Measurements from ENCODE around the gene TSHZ2. TPM values are rescaled to one million over a fixed set of nuclear protein-coding genes. Genes with fewer than 3 reads are reported as not detected.
"Not testable (repeated sequence)": the region's sequence is repeated elsewhere in the genome, so short reads cannot be mapped to it uniquely, and the experiment has no call there.

TSHZ2 gene
- polyA plus RNA-seq, 1 donor from 2014 or later, result 0.73 TPM

DNA sequence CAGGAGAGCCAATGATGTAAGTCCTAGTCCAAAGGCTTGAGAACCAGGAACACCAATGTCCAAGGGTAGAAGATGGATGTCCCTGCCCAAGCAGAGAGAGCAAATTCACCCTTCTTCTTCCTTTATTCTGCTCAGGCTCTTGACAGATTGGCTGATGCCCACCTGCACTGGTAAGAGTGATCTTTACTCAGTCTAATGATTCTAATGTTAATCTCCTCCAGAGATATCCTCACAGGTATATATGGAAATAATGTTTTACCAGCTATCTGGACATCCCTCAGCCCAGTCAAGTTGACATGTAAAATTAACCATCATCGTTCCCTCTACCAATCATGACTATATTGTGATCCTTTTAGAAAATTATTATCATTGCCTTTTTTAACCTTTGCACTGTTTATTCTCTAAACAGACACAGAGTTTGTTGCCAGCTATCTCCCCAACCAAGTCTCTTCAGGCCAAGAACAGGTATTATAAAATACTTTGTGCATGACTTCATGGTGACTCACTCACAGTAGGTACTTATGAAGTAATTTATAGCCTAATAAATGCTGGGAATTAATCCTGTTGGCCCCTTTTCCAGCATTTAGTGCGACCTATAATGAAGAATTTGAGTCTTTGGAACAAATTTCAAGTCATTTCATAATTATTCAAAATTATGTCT is 26.2 kb upstream of the TSHZ2 start:
- Mint-ChIP-seq H3K36me3 (no peaks in the 10 kb centered on the region), H3K9me3 (no peaks in the 10 kb centered on the region), H3K4me3 (no peak overlapping the region), H3K27ac (no peak overlapping the region), H3K27me3 (peaks cover 3% of the 10 kb centered on the region), H3K4me1 (no peaks in the 10 kb centered on the region)

- no peak overlapping the region for H3K27ac Mint-ChIP-seq
- H3K36me3 Mint-ChIP-seq, result no peaks in the 10 kb centered on the region
- peaks cover 7% of the 10 kb centered on the region for H3K27me3 Mint-ChIP-seq
- no peak overlapping the region for H3K4me3 Mint-ChIP-seq
- no peaks in the 10 kb centered on the region for H3K9me3 Mint-ChIP-seq
- no peaks in the 10 kb centered on the region for H3K4me1 Mint-ChIP-seq
Measured at GRCh38 chr20:52948491-52948890, 23.7 kb upstream of the TSHZ2 start.

DNA sequence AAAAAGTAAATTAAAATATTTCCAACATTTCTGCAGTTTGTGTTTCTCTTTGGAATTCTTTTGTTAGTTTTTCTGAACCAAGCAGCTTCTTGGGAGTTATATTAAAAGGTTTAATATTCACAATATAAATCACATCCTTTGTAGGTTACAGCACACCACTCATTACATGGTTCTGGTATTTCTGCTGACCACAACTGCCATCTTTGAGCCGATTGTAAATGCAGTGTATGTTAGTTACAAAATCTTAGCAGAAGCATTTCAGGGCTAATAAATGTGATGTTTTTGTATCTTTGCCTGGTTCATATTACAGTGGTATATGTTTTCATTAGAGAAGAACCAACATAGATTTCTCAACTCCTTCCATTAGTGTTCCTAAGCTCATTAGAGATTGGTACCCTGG is 19.1 kb upstream of the TSHZ2 start:
- peaks cover 2% of the 10 kb centered on the region for H3K36me3 Mint-ChIP-seq
- H3K9me3 Mint-ChIP-seq, result no peaks in the 10 kb centered on the region
- no peaks in the 10 kb centered on the region for H3K4me1 Mint-ChIP-seq
- H3K4me3 Mint-ChIP-seq, result no peak overlapping the region
- no peak overlapping the region for H3K27ac Mint-ChIP-seq
- peaks cover 7% of the 10 kb centered on the region for H3K27me3 Mint-ChIP-seq

GRCh38 chr20:52954849-52955248 is 17.3 kb upstream of the TSHZ2 start:
- Mint-ChIP-seq H3K9me3 (no peaks in the 10 kb centered on the region), H3K27me3 (peaks cover 4% of the 10 kb centered on the region)

DNA sequence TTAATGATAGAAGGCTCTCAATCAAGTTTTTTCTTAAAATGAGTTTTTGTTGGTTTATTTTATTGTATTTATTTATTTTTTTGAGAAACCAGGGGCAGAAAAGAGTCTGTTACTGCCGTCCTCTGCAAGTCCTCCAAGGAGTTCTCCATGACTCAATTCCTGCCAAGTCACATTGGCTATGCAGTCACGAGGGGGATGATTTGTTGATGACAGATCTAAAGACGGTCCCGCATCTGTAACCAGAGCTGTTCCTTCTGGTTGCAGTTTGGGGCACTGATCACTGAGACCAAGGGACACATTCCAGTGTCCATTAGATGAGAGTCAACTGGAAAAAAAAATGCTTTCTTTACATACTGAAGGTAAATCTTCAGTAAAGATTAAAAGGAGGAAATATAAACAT is 13.9 kb upstream of the TSHZ2 start:
- Mint-ChIP-seq H3K9me3 (peaks cover 0 to 2% (median 0%) of the 10 kb centered on the region in 3 donors), H3K36me3 (peaks cover 2% of the 10 kb centered on the region), H3K4me1 (peaks cover 2 to 8% (median 7%) of the 10 kb centered on the region in 3 donors), H3K4me3 (no peak overlapping the region), H3K27me3 (peaks cover 2% of the 10 kb centered on the region), H3K27ac (no peak overlapping the region)

More at GRCh38 chr20:52954849-52955248, 17.3 kb upstream of the TSHZ2 start:
- Mint-ChIP-seq H3K4me3 (no peak overlapping the region), H3K27ac (no peak overlapping the region), H3K36me3 (peaks cover 2% of the 10 kb centered on the region), H3K4me1 (peaks cover 0 to 2% (median 0%) of the 10 kb centered on the region in 3 donors)

- no peak overlapping the region for H3K4me3 Mint-ChIP-seq
- peaks cover 2 to 8% (median 7%) of the 10 kb centered on the region in 3 donors for H3K4me1 Mint-ChIP-seq
- H3K27ac Mint-ChIP-seq, result no peak overlapping the region
Measured at GRCh38 chr20:52959125-52959524, 13.0 kb upstream of the TSHZ2 start.

DNA sequence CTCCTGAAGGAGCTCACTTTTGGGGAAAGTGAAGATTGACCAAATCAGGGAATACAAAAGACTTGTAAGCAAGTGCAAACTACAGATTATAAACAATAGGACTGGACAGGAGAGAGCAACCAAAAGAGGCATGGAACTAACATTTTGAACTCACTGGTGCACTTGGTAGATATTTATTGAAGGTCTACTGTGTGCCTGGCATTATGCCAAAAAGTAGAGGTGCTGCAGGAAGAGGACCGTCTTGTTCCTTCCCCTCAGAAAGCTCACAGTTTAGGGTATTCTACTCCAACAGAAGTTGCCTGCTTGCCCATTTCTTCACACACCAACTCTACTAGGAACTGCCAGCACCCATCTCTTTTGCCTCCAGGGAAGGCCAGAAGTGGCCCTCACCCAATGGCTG is 10.0 kb upstream of the TSHZ2 start:
- Mint-ChIP-seq H3K4me3 (no peak overlapping the region), H3K27me3 (peaks cover 12% of the 10 kb centered on the region), H3K4me1 (peaks cover 2 to 8% (median 7%) of the 10 kb centered on the region in 3 donors), H3K9me3 (peaks cover 0 to 3% (median 2%) of the 10 kb centered on the region in 3 donors), H3K36me3 (no peaks in the 10 kb centered on the region), H3K27ac (peak overlapping the region in 1 of 3 donors; percentile 49)

More at GRCh38 chr20:52959125-52959524, 13.0 kb upstream of the TSHZ2 start:
- peaks cover 2% of the 10 kb centered on the region for H3K36me3 Mint-ChIP-seq
- H3K9me3 Mint-ChIP-seq, result peaks cover 0 to 2% (median 0%) of the 10 kb centered on the region in 3 donors
- peaks cover 6% of the 10 kb centered on the region for H3K27me3 Mint-ChIP-seq

GRCh38 chr20:52963131-52963530 is 9.0 kb upstream of the TSHZ2 start:
- H3K9me3 Mint-ChIP-seq, result peaks cover 0 to 3% (median 2%) of the 10 kb centered on the region in 3 donors
- no peaks in the 10 kb centered on the region for H3K36me3 Mint-ChIP-seq
- H3K27me3 Mint-ChIP-seq, result peaks cover 12% of the 10 kb centered on the region
- H3K4me3 Mint-ChIP-seq, result no peak overlapping the region
- no peak overlapping the region for H3K27ac Mint-ChIP-seq
- H3K4me1 Mint-ChIP-seq, result peaks cover 2 to 8% (median 7%) of the 10 kb centered on the region in 3 donors

DNA sequence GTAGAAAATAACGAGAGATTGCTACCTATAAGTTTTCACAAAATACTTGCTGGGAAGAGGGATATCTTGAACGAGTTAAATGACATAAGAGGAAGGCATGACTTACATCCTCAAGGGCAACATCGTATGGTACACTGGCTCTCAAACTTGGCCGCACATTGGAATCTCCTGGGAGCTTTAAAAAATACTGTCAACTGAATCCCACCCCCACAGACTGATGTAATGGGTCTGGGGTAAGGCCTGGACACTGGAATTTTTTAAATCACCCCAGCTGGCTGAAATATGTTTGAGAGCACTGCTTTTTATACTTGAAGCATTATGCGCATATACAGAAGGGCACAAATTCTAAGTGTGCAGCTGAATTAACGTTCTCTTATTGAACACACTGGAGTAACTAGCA is 8.0 kb upstream of the TSHZ2 start:
- H3K4me1 Mint-ChIP-seq, result peaks cover 2 to 8% (median 5%) of the 10 kb centered on the region in 3 donors
- H3K27ac Mint-ChIP-seq, result no peak overlapping the region
- peaks cover 14% of the 10 kb centered on the region for H3K27me3 Mint-ChIP-seq
- no peak overlapping the region for H3K4me3 Mint-ChIP-seq
- peaks cover 0 to 3% (median 2%) of the 10 kb centered on the region in 3 donors for H3K9me3 Mint-ChIP-seq
- no peaks in the 10 kb centered on the region for H3K36me3 Mint-ChIP-seq

DNA sequence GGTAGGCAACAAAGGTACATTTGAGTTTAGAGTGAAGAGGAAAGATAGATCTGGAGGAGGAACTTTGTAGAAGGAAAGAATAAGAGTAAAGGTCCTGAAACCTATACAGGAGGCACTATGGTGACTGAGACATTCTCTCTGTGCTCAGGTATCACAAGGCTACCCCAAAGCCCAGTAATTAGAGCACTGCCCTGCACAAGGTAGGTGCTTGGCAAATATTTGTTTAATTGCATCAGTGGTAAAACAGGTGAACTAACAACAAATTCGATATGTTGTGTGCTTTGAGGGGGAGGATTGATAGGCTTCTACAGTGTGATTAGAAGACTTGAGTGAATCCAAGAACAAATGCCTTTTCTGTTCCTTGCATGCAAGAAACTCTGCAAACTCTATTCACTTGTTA is 6.8 kb upstream of the TSHZ2 start:
- Mint-ChIP-seq H3K27ac (no peak overlapping the region), H3K4me3 (no peak overlapping the region), H3K36me3 (no peaks in the 10 kb centered on the region), H3K9me3 (peaks cover 0 to 3% (median 2%) of the 10 kb centered on the region in 3 donors), H3K4me1 (peaks cover 0 to 8% (median 4%) of the 10 kb centered on the region in 3 donors), H3K27me3 (peaks cover 14% of the 10 kb centered on the region)

DNA sequence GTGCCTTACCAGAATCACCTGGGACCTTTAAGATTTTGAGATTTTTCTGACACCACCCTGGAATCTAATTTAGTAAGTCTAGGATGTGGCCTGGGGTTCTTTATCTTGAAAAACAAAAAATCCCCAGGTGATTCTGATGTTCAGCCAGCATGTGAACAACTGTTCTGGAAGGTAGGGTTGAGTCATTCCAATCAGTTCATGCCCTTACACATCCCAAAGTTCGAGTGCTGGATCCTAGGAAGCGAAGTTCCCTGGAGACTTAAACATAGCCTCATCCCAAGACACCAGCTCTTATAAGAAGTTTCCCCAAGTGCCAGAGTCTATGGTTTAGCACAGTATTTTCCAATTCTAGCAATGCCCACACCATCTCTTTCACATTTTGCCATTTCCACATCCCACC is 6.3 kb upstream of the TSHZ2 start:
- Mint-ChIP-seq H3K36me3 (no peaks in the 10 kb centered on the region), H3K27ac (no peak overlapping the region), H3K4me1 (peaks cover 0 to 8% (median 4%) of the 10 kb centered on the region in 3 donors), H3K27me3 (peaks cover 14% of the 10 kb centered on the region), H3K9me3 (peaks cover 0 to 3% (median 2%) of the 10 kb centered on the region in 3 donors), H3K4me3 (no peak overlapping the region)

- H3K36me3 Mint-ChIP-seq, H3K9me3 Mint-ChIP-seq, H3K27ac Mint-ChIP-seq, H3K4me3 Mint-ChIP-seq, H3K4me1 Mint-ChIP-seq: not testable (repeated sequence)
- peaks cover 14% of the 10 kb centered on the region for H3K27me3 Mint-ChIP-seq
Measured at GRCh38 chr20:52966543-52966942, 5.6 kb upstream of the TSHZ2 start.

DNA sequence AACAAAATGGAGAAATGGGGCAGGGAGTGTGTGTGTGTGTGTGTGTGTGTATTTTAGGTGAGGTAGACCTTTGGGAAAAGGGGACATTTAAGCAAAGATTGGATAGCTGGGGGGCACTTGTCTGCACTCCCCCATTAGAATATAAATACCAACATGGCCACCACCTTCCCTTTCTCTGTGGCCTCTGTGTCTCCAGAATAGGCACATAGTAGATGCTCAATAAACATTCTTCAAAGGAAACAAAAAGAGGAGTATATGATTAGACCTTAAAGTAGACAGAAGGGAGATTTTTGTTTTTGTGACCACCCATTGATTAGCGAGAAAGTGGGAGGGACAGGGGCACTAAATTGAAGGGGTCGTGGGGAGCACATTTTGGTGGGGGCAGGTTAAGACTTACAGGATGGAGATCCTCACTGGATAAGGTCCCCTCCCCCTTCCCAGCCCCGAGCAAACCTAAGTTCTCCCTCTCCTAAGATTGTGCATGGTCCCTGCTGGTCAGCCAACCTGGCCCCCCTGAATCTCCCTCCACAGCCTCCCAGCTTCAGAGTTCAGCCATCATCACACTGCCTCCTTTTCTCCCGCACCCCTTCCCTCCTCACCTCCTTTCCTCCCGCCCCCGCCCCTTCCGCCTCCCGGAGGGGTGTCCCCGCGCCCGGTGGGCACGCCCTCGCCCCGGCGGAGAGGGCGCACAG is 514 bp upstream of the TSHZ2 start:
- H3K27me3 Mint-ChIP-seq, result peaks cover 26% of the 10 kb centered on the region
- H3K4me3 Mint-ChIP-seq, result peak overlapping the region; percentile 65 to 86 (median 78)
- peaks cover 6 to 26% (median 15%) of the 10 kb centered on the region in 3 donors for H3K4me1 Mint-ChIP-seq
- H3K9me3 Mint-ChIP-seq, result peaks cover 0 to 1% (median under 1%) of the 10 kb centered on the region in 3 donors
- no peaks in the 10 kb centered on the region for H3K36me3 Mint-ChIP-seq
- H3K27ac Mint-ChIP-seq, result no peak overlapping the region

GRCh38 chr20:52972965-52973819 is 1.0 kb downstream of the TSHZ2 start:
- H3K27ac Mint-ChIP-seq, result peak overlapping the region in 2 of 3 donors; percentile 9 to 80
- H3K9me3 Mint-ChIP-seq, result peaks cover 0 to 1% (median 0%) of the 10 kb centered on the region in 3 donors
- peaks cover 6 to 26% (median 15%) of the 10 kb centered on the region in 3 donors for H3K4me1 Mint-ChIP-seq
- peaks cover 26% of the 10 kb centered on the region for H3K27me3 Mint-ChIP-seq
- no peaks in the 10 kb centered on the region for H3K36me3 Mint-ChIP-seq
- H3K4me3 Mint-ChIP-seq, result peak overlapping the region; percentile 86 to 96 (median 92)

DNA sequence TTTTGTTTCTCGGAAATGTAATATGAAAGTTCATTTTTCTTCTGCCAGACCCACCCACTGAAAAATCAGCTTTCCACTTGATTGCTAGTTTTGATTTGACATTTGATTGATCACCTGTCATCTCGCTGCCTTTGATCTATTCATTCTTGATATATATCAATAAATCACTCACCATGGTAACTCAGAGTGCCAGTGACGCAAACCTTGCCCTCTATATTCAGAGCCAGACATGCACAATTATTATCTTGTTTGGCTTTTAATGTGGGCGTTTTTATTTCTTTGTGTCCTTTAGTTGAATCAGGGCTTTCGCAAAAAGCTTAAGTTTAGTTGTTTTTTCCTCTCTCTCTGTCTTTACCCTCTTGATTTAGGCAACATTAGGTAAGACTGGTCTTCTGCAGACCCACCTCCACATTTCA is 2.0 kb downstream of the TSHZ2 start:
- peaks cover 6 to 26% (median 15%) of the 10 kb centered on the region in 3 donors for H3K4me1 Mint-ChIP-seq
- no peaks in the 10 kb centered on the region for H3K36me3 Mint-ChIP-seq
- peak overlapping the region; percentile 72 to 80 (median 80) for H3K27ac Mint-ChIP-seq
- H3K9me3 Mint-ChIP-seq, result peaks cover 0 to 1% (median 0%) of the 10 kb centered on the region in 3 donors
- H3K27me3 Mint-ChIP-seq, result peaks cover 24% of the 10 kb centered on the region
- H3K4me3 Mint-ChIP-seq, result peak overlapping the region; percentile 86 to 96 (median 92)
